Measurements from ENCODE around the gene GPR87. TPM values are rescaled to one million over a fixed set of nuclear protein-coding genes. Genes with fewer than 3 reads are reported as not detected.

GPR87 gene
- total RNA-seq, 1 donor from 2014 or later = not detected

- intact Hi-C loops (cut with DNase I) = no loop called here
- DNase-seq (ENCODE audit: low spot score) = no peak
Observed at GRCh38 chr3:151256749-151257148, 59.9 kb downstream of the GPR87 start.

- DNase-seq (ENCODE audit: low spot score) = no peak
- intact Hi-C loops (cut with DNase I) = no loop called here
Observed at GRCh38 chr3:151248772-151249337, 67.8 kb downstream of the GPR87 start.

Other genes with a start within 250 kb of the GPR87 start
- gene MED12L, start 231.2 kb downstream of the GPR87 start, total RNA-seq = 5.5 TPM
- 0.32 TPM for gene GPR171, start 113.6 kb downstream of the GPR87 start, total RNA-seq
- gene P2RY14, start 38.3 kb downstream of the GPR87 start, total RNA-seq = 1.6 TPM
- gene P2RY13, start 12.7 kb upstream of the GPR87 start, total RNA-seq = 0.46 TPM
- gene P2RY12, start 67.9 kb upstream of the GPR87 start, total RNA-seq = 0.13 TPM
- 0.83 TPM for gene IGSF10, start 144.2 kb upstream of the GPR87 start, total RNA-seq

Measured in cardiac septum (tissue), 1 donor.